ENCODE results near the gene SRD5A1. TPM values are rescaled to one million over a fixed set of nuclear protein-coding genes. Genes with fewer than 3 reads are reported as not detected.

The SRD5A1 gene
- total RNA-seq, 1 experiment from 2014 or later = 52.3 TPM

DNA sequence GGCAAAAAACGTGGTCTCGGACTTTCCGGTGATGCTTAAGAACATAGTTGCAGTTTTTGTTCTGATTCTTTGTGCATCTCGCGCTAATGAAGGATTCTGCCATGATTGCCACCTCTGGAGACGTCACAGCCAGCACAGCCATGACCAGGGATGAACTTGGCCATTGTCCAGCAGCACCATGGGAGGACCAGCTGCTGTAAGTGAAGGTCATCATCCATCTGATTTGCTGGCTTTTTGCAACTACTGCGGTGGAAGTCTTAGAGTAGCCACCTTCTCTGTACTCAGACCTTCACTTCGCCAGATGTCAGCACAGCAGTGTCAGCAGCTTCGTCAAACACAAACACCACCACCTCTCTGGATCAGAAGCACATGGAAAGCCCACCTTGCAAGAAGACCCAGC is 46.1 kb upstream of the SRD5A1 start:
- POLR2A ChIA-PET (ENCODE audit: unreplicated experiment) = no interaction called here
- no peak overlapping the region for H3K27ac ChIP-seq
- H4K20me1 ChIP-seq (ENCODE audit: insufficient read depth) = no peaks in the 10 kb centered on the region
- BruUV-seq (replicated peaks) = no TSS peak
- no peak overlapping the region for H3K4me3 ChIP-seq
- no peaks in the 10 kb centered on the region for H3F3A ChIP-seq (ENCODE audit: insufficient read depth, low read depth)
- H3K27me3 ChIP-seq (ENCODE audit: insufficient read depth, low read depth) = peaks cover 21% of the 10 kb centered on the region
- TF ChIP-seq EZH2 (IDR thresholded peaks at IDR 0.05; ENCODE audit: low read depth) (no peak), CTCF (conservative IDR thresholded peaks at IDR 0.05) (no peak)
- H3K36me3 ChIP-seq (ENCODE audit: low read depth) = no peaks in the 10 kb centered on the region
- no peak overlapping the region for H3K4me2 ChIP-seq
- CTCF ChIA-PET = no interaction called here
- intact Hi-C loops (cut with micrococcal nuclease; ENCODE audit: unreplicated experiment) = no loop called here
- H3K9me2 ChIP-seq (ENCODE audit: insufficient read depth) = no peaks in the 10 kb centered on the region
- no peaks in the 10 kb centered on the region for H3K4me1 ChIP-seq (replicated peaks; ENCODE audit: insufficient read depth)
- H2AFZ ChIP-seq = no peak overlapping the region
- H3K79me2 ChIP-seq (ENCODE audit: low read depth) = no peaks in the 10 kb centered on the region
- no peaks in the 10 kb centered on the region for H3K9me3 ChIP-seq (ENCODE audit: insufficient read depth, low read depth)
- DNase-seq = no peak

DNA sequence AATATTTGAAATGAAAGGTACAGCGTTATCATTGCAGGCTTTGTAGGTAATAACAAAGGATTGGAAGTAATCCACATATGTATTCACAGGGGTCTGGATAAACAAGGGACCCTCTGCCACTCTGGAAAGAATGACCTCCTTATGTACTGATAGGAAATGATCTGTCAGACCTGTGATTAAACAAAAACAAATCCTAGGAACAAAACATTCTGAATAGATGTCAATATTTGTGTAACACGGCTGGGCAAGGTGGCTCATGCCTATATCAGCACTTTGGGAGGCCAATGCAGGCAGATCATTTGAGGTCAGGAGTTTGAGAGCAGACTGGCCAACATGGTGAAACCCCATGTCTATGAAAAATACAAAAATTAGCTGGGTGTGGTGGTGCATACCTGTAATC is 42.7 kb upstream of the SRD5A1 start:
- Histone ChIP-seq H3F3A (ENCODE audit: insufficient read depth, low read depth) (0 out of 2 replicates have a peak, but pooled peaks cover 4% of the 10 kb centered on the region), H3K36me3 (ENCODE audit: low read depth) (no peaks in the 10 kb centered on the region), H3K9me2 (ENCODE audit: insufficient read depth) (no peaks in the 10 kb centered on the region), H4K20me1 (ENCODE audit: insufficient read depth) (no peaks in the 10 kb centered on the region), H3K27me3 (ENCODE audit: insufficient read depth, low read depth) (no peaks in the 10 kb centered on the region; the same call in 1 of the 2 replicates), H3K4me3 (no peak overlapping the region), H3K4me2 (no peak overlapping the region), H3K4me1 (replicated peaks; ENCODE audit: insufficient read depth) (no peaks in the 10 kb centered on the region), H2AFZ (no peak overlapping the region), H3K9me3 (ENCODE audit: insufficient read depth, low read depth) (no peaks in the 10 kb centered on the region), H3K27ac (no peak overlapping the region), H3K79me2 (ENCODE audit: low read depth) (no peaks in the 10 kb centered on the region)
- no peak for DNase-seq
- TF ChIP-seq EZH2 (IDR thresholded peaks at IDR 0.05; ENCODE audit: low read depth) (no peak), CTCF (conservative IDR thresholded peaks at IDR 0.05) (no peak)
- intact Hi-C loops (cut with micrococcal nuclease; ENCODE audit: unreplicated experiment) = no loop called here
- ChIA-PET CTCF (no interaction called here), POLR2A (ENCODE audit: unreplicated experiment) (no interaction called here)
- BruUV-seq (replicated peaks) = no TSS peak

GRCh38 chr5:6591671-6592288 is 41.5 kb upstream of the SRD5A1 start:
- no peaks in the 10 kb centered on the region for H3K36me3 ChIP-seq (ENCODE audit: low read depth)
- H3K9me3 ChIP-seq (ENCODE audit: insufficient read depth, low read depth) = no peaks in the 10 kb centered on the region
- H3K4me3 ChIP-seq = no peak overlapping the region
- H3K9me2 ChIP-seq (ENCODE audit: insufficient read depth) = no peaks in the 10 kb centered on the region
- H3K4me1 ChIP-seq (replicated peaks; ENCODE audit: insufficient read depth) = no peaks in the 10 kb centered on the region
- BruUV-seq (replicated peaks) = no TSS peak
- ChIA-PET POLR2A (ENCODE audit: unreplicated experiment) (no interaction called here), CTCF (no interaction called here)
- no peak overlapping the region for H3K4me2 ChIP-seq
- H3F3A ChIP-seq (ENCODE audit: insufficient read depth, low read depth) = 0 out of 2 replicates have a peak, but pooled peaks cover 4% of the 10 kb centered on the region
- H3K79me2 ChIP-seq (ENCODE audit: low read depth) = no peaks in the 10 kb centered on the region
- no peaks in the 10 kb centered on the region; the same call in 1 of the 2 replicates for H3K27me3 ChIP-seq (ENCODE audit: insufficient read depth, low read depth)
- TF ChIP-seq CTCF (conservative IDR thresholded peaks at IDR 0.05) (no peak), EZH2 (IDR thresholded peaks at IDR 0.05; ENCODE audit: low read depth) (no peak)
- H3K27ac ChIP-seq = no peak overlapping the region
- no peak overlapping the region for H2AFZ ChIP-seq
- H4K20me1 ChIP-seq (ENCODE audit: insufficient read depth) = no peaks in the 10 kb centered on the region
- intact Hi-C loops (cut with micrococcal nuclease; ENCODE audit: unreplicated experiment) = no loop called here
- DNase-seq = no peak
